Transverse colon (tissue), 4 donors: ENCODE measurements around the gene TMEM214.

Experiments used
- EP300 ChIP-seq: sonication (generic); formaldehyde crosslinking; IDR thresholded peaks from one replicate; pipeline ENCODE4 v1.6.1; 2017; ENCODE audit warnings: antibody characterized with exemption, low read depth
- POLR2A ChIP-seq: fragments of 450-650 bp; IDR thresholded peaks from one replicate; pipeline ENCODE4 v1.6.1; 2016; ENCODE audit warnings: antibody characterized with exemption, mild to moderate bottlenecking, moderate library complexity
- POLR2AphosphoS5 ChIP-seq, 3 donors: sonication (generic); formaldehyde crosslinking; IDR thresholded peaks; one replicate each; pipeline ENCODE4 v1.6.1; 2016; ENCODE audit warnings: antibody characterized with exemption in 3 of 3
- TF ChIP-seq, protein P1 (sequence below), 5 experiments: fragments of 200-600 bp in 3 of 5; fragments of 450-650 bp in 2 of 5; sonication (generic) in 3 of 5; IDR thresholded peaks; 1 replicate in 2 of 5; 2 replicates in 3 of 5; pipeline ENCODE4 v1.5.1; 2016 to 2017; ENCODE audit warnings: antibody characterized with exemption in 5 of 5, inconsistent platforms in 3 of 5, mild to moderate bottlenecking in 2 of 5, moderate library complexity in 1 of 5

DNA sequence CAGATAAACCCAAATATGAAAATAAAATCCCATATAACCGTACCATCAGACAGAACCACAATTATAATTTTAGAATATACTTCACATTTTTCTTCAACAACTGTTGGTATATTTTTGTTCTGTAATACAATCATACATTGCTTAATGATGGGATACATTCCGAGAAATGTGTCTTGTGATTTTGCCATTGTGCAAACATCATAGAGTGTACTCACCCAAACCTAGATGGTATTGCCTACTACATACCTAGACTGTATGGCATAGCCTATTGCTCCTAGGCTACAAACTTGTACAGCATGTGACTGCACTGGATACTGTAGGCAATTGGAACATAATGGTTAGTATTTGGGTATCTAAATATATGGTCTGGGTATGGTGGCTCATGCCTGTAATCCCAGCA lies 31.8 kb upstream of the TMEM214 start:
- no peak for TF ChIP-seq EP300
- TF ChIP-seq, protein P1, sequence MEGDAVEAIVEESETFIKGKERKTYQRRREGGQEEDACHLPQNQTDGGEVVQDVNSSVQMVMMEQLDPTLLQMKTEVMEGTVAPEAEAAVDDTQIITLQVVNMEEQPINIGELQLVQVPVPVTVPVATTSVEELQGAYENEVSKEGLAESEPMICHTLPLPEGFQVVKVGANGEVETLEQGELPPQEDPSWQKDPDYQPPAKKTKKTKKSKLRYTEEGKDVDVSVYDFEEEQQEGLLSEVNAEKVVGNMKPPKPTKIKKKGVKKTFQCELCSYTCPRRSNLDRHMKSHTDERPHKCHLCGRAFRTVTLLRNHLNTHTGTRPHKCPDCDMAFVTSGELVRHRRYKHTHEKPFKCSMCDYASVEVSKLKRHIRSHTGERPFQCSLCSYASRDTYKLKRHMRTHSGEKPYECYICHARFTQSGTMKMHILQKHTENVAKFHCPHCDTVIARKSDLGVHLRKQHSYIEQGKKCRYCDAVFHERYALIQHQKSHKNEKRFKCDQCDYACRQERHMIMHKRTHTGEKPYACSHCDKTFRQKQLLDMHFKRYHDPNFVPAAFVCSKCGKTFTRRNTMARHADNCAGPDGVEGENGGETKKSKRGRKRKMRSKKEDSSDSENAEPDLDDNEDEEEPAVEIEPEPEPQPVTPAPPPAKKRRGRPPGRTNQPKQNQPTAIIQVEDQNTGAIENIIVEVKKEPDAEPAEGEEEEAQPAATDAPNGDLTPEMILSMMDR (IDR thresholded peaks at IDR 0.05): no peak
- TF ChIP-seq POLR2AphosphoS5 (IDR thresholded peaks at IDR 0.05): no peak
- TF ChIP-seq POLR2A: no peak
